ENCODE measurements around the gene FBXO39.

The FBXO39 gene

DNA sequence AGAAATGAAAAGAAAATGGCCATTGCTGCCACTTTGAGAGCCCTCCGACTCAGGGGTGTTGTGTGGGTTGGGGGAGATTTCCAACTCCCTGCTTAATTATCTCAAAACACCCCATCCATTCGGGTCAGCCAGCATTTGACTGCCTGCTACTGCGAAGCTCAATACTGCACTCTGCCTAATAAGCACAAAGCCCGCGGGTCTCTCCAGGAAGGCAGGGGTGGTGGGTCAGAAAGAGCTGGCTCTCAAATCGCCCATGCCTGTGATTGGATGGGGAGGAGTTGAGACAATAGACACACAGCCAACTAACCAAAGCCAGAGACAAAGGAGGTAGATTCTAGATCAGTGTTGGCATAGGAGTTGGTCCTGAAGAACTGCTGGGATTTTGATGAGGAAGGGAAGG is 22.5 kb upstream of the FBXO39 start:
- FAIRE-seq (no peak), DNase-seq (ENCODE audit: insufficient read length, low spot score) (no peak)
- TF ChIP-seq, protein P1, sequence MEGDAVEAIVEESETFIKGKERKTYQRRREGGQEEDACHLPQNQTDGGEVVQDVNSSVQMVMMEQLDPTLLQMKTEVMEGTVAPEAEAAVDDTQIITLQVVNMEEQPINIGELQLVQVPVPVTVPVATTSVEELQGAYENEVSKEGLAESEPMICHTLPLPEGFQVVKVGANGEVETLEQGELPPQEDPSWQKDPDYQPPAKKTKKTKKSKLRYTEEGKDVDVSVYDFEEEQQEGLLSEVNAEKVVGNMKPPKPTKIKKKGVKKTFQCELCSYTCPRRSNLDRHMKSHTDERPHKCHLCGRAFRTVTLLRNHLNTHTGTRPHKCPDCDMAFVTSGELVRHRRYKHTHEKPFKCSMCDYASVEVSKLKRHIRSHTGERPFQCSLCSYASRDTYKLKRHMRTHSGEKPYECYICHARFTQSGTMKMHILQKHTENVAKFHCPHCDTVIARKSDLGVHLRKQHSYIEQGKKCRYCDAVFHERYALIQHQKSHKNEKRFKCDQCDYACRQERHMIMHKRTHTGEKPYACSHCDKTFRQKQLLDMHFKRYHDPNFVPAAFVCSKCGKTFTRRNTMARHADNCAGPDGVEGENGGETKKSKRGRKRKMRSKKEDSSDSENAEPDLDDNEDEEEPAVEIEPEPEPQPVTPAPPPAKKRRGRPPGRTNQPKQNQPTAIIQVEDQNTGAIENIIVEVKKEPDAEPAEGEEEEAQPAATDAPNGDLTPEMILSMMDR (IDR thresholded peaks at IDR 0.05; ENCODE audit: insufficient read depth, missing control alignments): no peak

DNA sequence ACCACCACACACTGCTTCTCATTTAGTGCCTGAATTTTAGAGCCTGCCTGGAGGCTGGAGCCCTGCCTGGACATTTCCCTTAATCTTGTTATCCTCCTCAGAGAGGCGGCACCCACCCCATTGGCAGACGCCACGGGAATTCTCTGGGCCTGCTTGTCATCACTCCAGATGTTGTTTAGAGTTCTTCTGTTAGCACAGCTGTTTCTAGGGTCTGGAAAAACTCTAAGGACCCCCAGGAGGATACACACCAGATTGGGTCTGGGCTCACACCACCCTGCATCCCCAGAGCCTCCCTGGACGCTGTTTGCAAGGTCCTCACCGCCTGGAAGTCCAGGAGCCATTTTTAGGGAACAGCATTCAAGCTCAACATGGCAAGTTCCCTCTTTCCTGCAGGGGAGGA is 20.7 kb upstream of the FBXO39 start:
- DNase-seq (ENCODE audit: insufficient read length, low spot score): no peak
- TF ChIP-seq, protein P1 (IDR thresholded peaks at IDR 0.05; ENCODE audit: insufficient read depth, missing control alignments): no peak
- FAIRE-seq: no peak

DNA sequence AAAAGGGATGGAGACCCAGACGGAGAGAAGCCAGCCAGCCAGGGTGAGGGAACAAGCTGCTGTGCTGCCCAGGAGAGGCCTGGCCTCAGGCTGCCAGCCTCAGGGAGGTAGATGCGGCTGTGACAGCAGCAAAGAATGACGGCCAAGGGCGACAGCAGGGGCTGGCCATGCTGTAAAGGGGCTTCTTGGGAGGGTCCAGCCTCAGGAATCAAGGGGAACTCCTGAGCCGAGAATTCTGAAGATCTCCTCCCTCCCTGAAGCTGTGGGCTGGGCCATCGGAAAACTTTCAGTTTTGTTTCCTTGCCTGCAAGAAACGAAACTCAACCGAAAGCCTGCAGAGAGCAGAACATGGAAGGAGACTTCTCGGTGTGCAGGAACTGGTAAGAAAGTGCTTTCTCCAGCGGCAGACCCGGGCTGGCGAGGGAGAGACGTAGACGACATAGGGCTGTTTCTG is 20.3 kb upstream of the FBXO39 start, which contains the start of gene XAF1:
Gene XAF1 (plus strand): TSS at position 316 of the 454 bp plus-strand sequence. CDS start 33 bp downstream, at position 349.
- TF ChIP-seq, protein P1 (IDR thresholded peaks at IDR 0.05; ENCODE audit: insufficient read depth, missing control alignments): no peak
- no peak for FAIRE-seq
- DNase-seq (ENCODE audit: insufficient read length, low spot score): no peak

DNA sequence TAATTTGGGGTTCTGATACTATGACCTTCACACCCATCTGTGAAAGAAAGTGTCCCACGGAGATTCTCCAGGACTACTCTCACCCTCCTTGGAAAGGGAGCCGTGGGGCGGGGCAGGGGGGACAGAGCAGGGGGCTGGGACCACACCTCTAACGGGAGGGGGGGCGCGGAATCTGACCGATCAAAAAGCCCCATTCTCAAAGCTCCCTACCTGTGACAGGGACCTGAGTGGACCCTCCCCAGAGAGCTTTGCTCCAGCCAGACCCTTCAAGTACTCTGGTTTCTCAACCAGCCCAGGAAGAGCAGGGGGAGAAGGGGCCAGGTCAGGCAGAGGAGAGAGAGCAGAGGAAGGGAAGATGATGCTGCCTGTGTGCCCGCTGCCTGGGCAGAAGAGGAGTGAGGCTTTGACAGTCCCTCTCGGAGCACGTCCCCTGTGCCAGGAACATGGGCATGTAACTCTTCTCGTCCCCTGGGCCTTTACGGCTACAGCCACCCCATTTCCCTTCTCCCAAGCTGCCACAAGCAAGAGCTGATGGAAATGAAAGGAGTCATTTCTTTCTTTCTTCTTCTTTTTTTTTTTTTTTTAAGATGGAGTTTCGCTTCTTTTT is 19.5 kb upstream of the FBXO39 start:
- FAIRE-seq (no peak), DNase-seq (ENCODE audit: insufficient read length, low spot score) (no peak)
- TF ChIP-seq, protein P1 (IDR thresholded peaks at IDR 0.05; ENCODE audit: insufficient read depth, missing control alignments): no peak

DNA sequence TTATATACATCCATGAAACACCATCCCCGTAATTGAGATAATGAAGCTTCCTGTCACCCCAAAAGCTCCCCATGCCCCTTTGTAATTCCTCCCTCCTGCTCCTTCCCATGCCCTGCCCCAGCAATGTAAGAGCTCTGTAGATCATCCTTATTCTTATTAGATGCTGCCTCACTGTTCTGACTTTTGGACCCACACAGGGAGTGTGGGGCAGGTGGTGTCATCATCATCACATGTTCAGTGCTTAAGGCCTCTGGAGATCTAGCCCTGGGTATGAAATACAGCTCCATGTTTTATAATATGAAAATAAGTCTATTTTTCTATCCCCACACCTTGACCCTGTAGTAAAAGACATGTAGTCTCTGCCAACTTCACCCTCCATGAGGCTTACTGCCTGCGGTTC is 18.3 kb upstream of the FBXO39 start:
- TF ChIP-seq, protein P1 (IDR thresholded peaks at IDR 0.05; ENCODE audit: insufficient read depth, missing control alignments): no peak
- DNase-seq (ENCODE audit: insufficient read length, low spot score): no peak
- no peak for FAIRE-seq

DNA sequence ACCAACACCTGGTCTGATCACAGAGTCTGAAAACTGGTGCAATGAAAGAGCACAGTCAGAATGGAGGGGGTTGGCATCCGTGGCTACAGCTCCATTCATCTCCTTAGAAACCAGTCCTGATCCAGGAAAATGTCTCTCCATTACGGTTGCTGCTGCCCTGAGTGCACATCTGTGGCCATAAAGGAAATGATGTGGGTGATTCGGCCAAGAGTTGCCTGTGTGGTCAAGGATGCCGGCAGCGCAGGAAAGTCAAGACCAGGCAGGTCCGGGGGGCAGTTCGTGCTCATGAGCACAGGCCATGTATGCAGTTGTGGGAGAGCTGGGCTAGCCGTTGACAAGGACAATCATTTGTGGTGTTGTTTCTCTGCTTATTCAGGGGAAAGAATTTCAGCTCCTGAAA is 14.2 kb upstream of the FBXO39 start:
- TF ChIP-seq, protein P1 (IDR thresholded peaks at IDR 0.05; ENCODE audit: insufficient read depth, missing control alignments): no peak
- FAIRE-seq: no peak
- no peak for DNase-seq (ENCODE audit: insufficient read length, low spot score)

DNA sequence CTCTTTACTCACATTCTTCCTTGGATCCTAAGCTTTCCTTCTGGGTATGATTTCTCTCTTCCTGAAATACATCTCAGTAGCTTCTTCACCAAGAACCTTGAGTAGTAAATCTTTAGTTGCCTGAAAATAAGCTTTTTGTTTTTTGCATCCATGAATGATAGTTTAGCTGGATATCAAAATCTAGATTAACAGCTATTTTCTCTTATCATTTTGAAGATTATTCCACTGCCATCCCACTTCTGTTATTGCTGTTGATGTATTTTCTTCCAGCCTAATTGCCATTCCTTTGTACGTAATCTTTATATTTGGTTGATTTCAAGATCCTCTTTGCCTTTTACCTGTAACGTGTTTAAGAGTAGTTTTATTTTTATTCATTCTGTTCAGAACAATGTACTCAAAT is 7.6 kb upstream of the FBXO39 start:
- TF ChIP-seq, protein P1 (IDR thresholded peaks at IDR 0.05; ENCODE audit: insufficient read depth, missing control alignments): no peak
- DNase-seq (ENCODE audit: insufficient read length, low spot score): no peak
- FAIRE-seq: no peak

Data from D721Med (cell line).